K562 (cell line): ENCODE measurements around the gene CD160. TPM values are rescaled to one million over a fixed set of nuclear protein-coding genes. Genes with fewer than 3 reads are reported as not detected.

Source experiments
- ATAC-seq: fragments of 200-7000 bp; cut with Tn5 transposase; 3 replicates; pipeline ENCODE4 v1.9.1; 2020; ENCODE audit warnings: moderate library complexity
- BruUV-seq: library from RNA; stranded (reverse); fragments of 400-500 nt; replicated peaks from 2 replicates; lab custom pipeline; 2021; lab: Mats Ljungman, UMichigan
- CTCF ChIA-PET: fragments of 300-600 bp; formaldehyde crosslinking; extraction: SDS; loops from one replicate; lab custom pipeline; 2021; ENCODE audit warnings: low intra/inter-chr PET ratio; lab: Yijun Ruan, JAX
- POLR2A ChIA-PET: fragments of 300-600, 350-650 bp; sonication (Branson Sonifier 250); formaldehyde crosslinking; extraction: SDS; loops from one replicate; lab custom pipeline; 2021; ENCODE audit warnings: antibody characterized with exemption, inconsistent platforms; lab: Yijun Ruan, JAX
- DNase-seq, 4 experiments: peaks; one replicate each; pipeline versions ENCODE4 v3.0.0 to v3.0.0-alpha.2; 2011 to 2018; ENCODE audit warnings: low spot score in 3 of 4, mixed read lengths in 3 of 4; ENCODE audit errors: extremely low read depth in 1 of 4
- FAIRE-seq: peaks from 2 replicates; lab custom pipeline; 2011; peaks lifted over from hg19 to GRCh38; lab: Jason Lieb, UNC
- H2AFZ ChIP-seq: 2 replicates; pipeline ENCODE4 v1.6.0; 2011; ENCODE audit warnings: low read depth, low read length, control low read depth, inconsistent platforms
- H3K27ac ChIP-seq: fragments of 200-600 bp; 3 replicates; pipeline ENCODE4 v1.8.0; 2011; ENCODE audit warnings: low read depth, mild to moderate bottlenecking, control low read depth, inconsistent platforms, low read length, moderate library complexity, mixed read lengths; ENCODE audit errors: extremely low read depth
- H3K27me3 ChIP-seq, 2 experiments: fragments of 300-600 bp in 1 of 2; 2 replicates in 1 of 2; 3 replicates in 1 of 2; pipeline versions ENCODE4 v1.6.0 to v1.8.0; 2011; ENCODE audit warnings: inconsistent platforms in 2 of 2, low read length in 2 of 2, mild to moderate bottlenecking in 1 of 2, mixed read lengths in 1 of 2, moderate library complexity in 1 of 2; ENCODE audit not compliant: control insufficient read depth in 2 of 2, insufficient read depth in 2 of 2
- H3K36me3 ChIP-seq: fragments of 300-600 bp; 3 replicates; pipeline ENCODE4 v1.8.0; 2011; ENCODE audit warnings: mild to moderate bottlenecking, low read length, inconsistent platforms; ENCODE audit not compliant: control insufficient read depth, insufficient read depth
- H3K4me1 ChIP-seq, 2 experiments: fragments of 200-600 bp in 1 of 2; replicated peaks in 1 of 2; 2 replicates in 1 of 2; 3 replicates in 1 of 2; pipeline versions ENCODE4 v1.5.1 to v1.8.0; 2011; ENCODE audit warnings: inconsistent platforms in 2 of 2, low read length in 2 of 2, mild to moderate bottlenecking in 1 of 2, mixed read lengths in 1 of 2, moderate library complexity in 1 of 2; ENCODE audit not compliant: control insufficient read depth in 2 of 2, insufficient read depth in 2 of 2
- H3K4me2 ChIP-seq: 2 replicates; pipeline ENCODE4 v1.6.1; 2011; ENCODE audit warnings: low read length, control low read depth, inconsistent platforms, mixed read lengths; ENCODE audit not compliant: insufficient read depth
- H3K4me3 ChIP-seq: fragments of 200-600 bp; sonication (generic), shearing (Covaris generic); 2 replicates; pipeline ENCODE4 v1.5.1; 2016; ENCODE audit warnings: control low read depth, inconsistent platforms
- H3K79me2 ChIP-seq: fragments of 200-600 bp; 3 replicates; pipeline ENCODE4 v1.8.0; 2011; ENCODE audit warnings: low read length, inconsistent platforms; ENCODE audit not compliant: control insufficient read depth, insufficient read depth
- H3K9ac ChIP-seq, 2 experiments: 2 replicates each; pipeline versions ENCODE4 v1.6.0 to v1.6.1; 2011; ENCODE audit warnings: low read depth in 2 of 2, low read length in 2 of 2, control low read depth in 1 of 2, inconsistent platforms in 1 of 2, mild to moderate bottlenecking in 1 of 2, mixed read lengths in 1 of 2; ENCODE audit not compliant: insufficient read depth in 1 of 2
- H3K9me1 ChIP-seq: one replicate; pipeline ENCODE4 v1.6.0; 2011; ENCODE audit warnings: inconsistent platforms, mild to moderate bottlenecking, low read length, moderate library complexity; ENCODE audit not compliant: control insufficient read depth, insufficient read depth
- H3K9me3 ChIP-seq: replicated peaks from 2 replicates; pipeline ENCODE4 v1.5.1; 2011; ENCODE audit warnings: low read depth, low read length, inconsistent platforms; ENCODE audit not compliant: control insufficient read depth, insufficient read depth
- H4K20me1 ChIP-seq: replicated peaks from 2 replicates; pipeline ENCODE4 v1.6.1; 2011; ENCODE audit warnings: low read length, inconsistent platforms, mixed read lengths; ENCODE audit not compliant: control insufficient read depth, insufficient read depth
- ATF7 ChIP-seq: fragments of 450-650 bp; IDR thresholded peaks from 2 replicates; pipeline ENCODE4 v1.7.1; 2014; ENCODE audit warnings: mild to moderate bottlenecking, moderate library complexity
- CBX8 ChIP-seq: fragments of 200-600 bp; sonication (generic); IDR thresholded peaks from 2 replicates; pipeline ENCODE4 v1.6.1; 2012; ENCODE audit warnings: borderline replicate concordance, mixed run types, low read depth, mild to moderate bottlenecking, moderate library complexity, mixed read lengths, low read length, control low read depth, inconsistent platforms; ENCODE audit not compliant: poor library complexity, severe bottlenecking; ENCODE audit errors: extremely low read depth
- CEBPB ChIP-seq: fragments of 450-650 bp; IDR thresholded peaks from 2 replicates; pipeline ENCODE4 v1.6.1; 2016; ENCODE audit warnings: missing genetic modification characterization, missing compliant biosample characterization
- CEBPG ChIP-seq, 3 experiments: fragments of 200-800 bp in 1 of 3; sonication (Bioruptor generic) in 1 of 3; sonication (generic) in 1 of 3; formaldehyde crosslinking in 1 of 3; IDR thresholded peaks in 2 of 3; conservative IDR thresholded peaks in 1 of 3; 2 replicates each; pipeline versions ENCODE4 v1.6.1 to v1.8.0; 2016 to 2022; ENCODE audit warnings: missing compliant biosample characterization in 2 of 3, missing genetic modification characterization in 2 of 3, mild to moderate bottlenecking in 1 of 3, missing genetic modification reagents in 1 of 3
- GABPB1 ChIP-seq: sonication (generic); formaldehyde crosslinking; IDR thresholded peaks from 2 replicates; pipeline ENCODE4 v1.8.0; 2022; ENCODE audit warnings: mild to moderate bottlenecking, missing genetic modification reagents
- JUND ChIP-seq, 2 experiments: IDR thresholded peaks; 2 replicates in 1 of 2; 3 replicates in 1 of 2; pipeline ENCODE4 v1.6.1; 2011; ENCODE audit warnings: borderline replicate concordance in 2 of 2, low read depth in 2 of 2, low read length in 2 of 2, improper control_type of control experiment in 1 of 2, missing biosample characterization in 1 of 2, missing genetic modification characterization in 1 of 2, missing genetic modification reagents in 1 of 2
- MEIS2 ChIP-seq: fragments of 450-650 bp; IDR thresholded peaks from 2 replicates; pipeline ENCODE4 v1.6.1; 2014; ENCODE audit warnings: mild to moderate bottlenecking; ENCODE audit not compliant: partially characterized antibody
- PKNOX1 ChIP-seq: fragments of 450-650 bp; IDR thresholded peaks from 2 replicates; pipeline ENCODE4 v1.6.1; 2016
- THRA ChIP-seq: fragments of 450-650 bp; IDR thresholded peaks from 2 replicates; pipeline ENCODE4 v1.6.1; 2017; ENCODE audit warnings: mild to moderate bottlenecking, moderate library complexity
- TOE1 ChIP-seq, 2 experiments: fragments of 450-650 bp in 1 of 2; sonication (generic) in 1 of 2; formaldehyde crosslinking in 1 of 2; IDR thresholded peaks; 2 replicates each; pipeline versions ENCODE4 v1.7.1 to v1.8.0; 2016 to 2022; ENCODE audit warnings: borderline replicate concordance in 2 of 2, mild to moderate bottlenecking in 2 of 2, antibody characterized with exemption in 1 of 2, inconsistent platforms in 1 of 2, low read depth in 1 of 2, missing genetic modification reagents in 1 of 2, moderate library complexity in 1 of 2
- WGBS: fragments of 100-300 bp; shearing (Covaris generic); methylation state at CpG from one replicate; pipeline ENCODE4 v1.1.6; 2016; ENCODE audit warnings: low coverage, mixed read lengths; ENCODE audit not compliant: insufficient coverage; ENCODE audit errors: missing lambda C conversion rate; 5-methylcytosine and 5-hydroxymethylcytosine counted together
- in situ Hi-C: fragments of 300-500 bp; cut with MboI; formaldehyde crosslinking; loops from 4 replicates; pipeline ENCODE4 v1.15.0; 2018; ENCODE audit warnings: inconsistent platforms, mixed read lengths
- intact Hi-C: fragments of 100-400 bp; cut with micrococcal nuclease; formaldehyde crosslinking; loops from 2 replicates; pipeline ENCODE4 v1.14.2; 2022
- polyA plus RNA-seq, 8 experiments: library from polyadenylated mRNA; depleted of rRNA in 4 of 8; stranded (reverse) in 5 of 8; unstranded in 3 of 8; fragments of >200 nt; fragmentation: Nextera tagmentation in 2 of 8; fragmentation: Illumina TruSeq in 1 of 8; extraction: Ambion mirVana in 2 of 8; extraction: Trizol in 1 of 8; gene quantifications; 2 replicates each; pipeline versions ENCODE4 v1.2.1 to v1.2.3, GENCODE V29; 2011 to 2014; ENCODE audit warnings: inconsistent platforms in 1 of 8, missing spikeins in 1 of 8
- total RNA-seq, 7 experiments: library from RNA; depleted of rRNA in 6 of 7; stranded (reverse); fragments of >200 nt in 6 of 7; fragmentation: Illumina TruSeq in 2 of 7; extraction: Trizol in 2 of 7; gene quantifications; 2 replicates each; pipeline versions ENCODE4 v1.2.1 to v1.2.3, GENCODE V29; 2011 to 2021; ENCODE audit warnings: low replicate concordance in 1 of 7
- TF ChIP-seq, protein P1 (sequence below), 2 experiments: IDR thresholded peaks in 1 of 2; conservative IDR thresholded peaks in 1 of 2; 2 replicates each; pipeline ENCODE4 v1.6.1; 2016; ENCODE audit warnings: low read depth in 2 of 2, mild to moderate bottlenecking in 1 of 2, missing compliant biosample characterization in 1 of 2, missing genetic modification characterization in 1 of 2, moderate library complexity in 1 of 2

The CD160 gene
- total and polyA plus RNA-seq, 9 of the 15 experiments (the other 6 are each of a cell fraction or from before 2014, with no cell fraction given), result 0.01 TPM; not detected in 8

GRCh38 chr1:145692785-145693443 lies 26.4 kb upstream of the CD160 start:
- Histone ChIP-seq H3K4me3 (no peak overlapping the region), H3K27me3 (no peaks in the 10 kb centered on the region), H3K36me3 (no peaks in the 10 kb centered on the region), H3K4me2 (no peak overlapping the region), H4K20me1 (no peaks in the 10 kb centered on the region), H3K9me1 (no peaks in the 10 kb centered on the region), H2AFZ (no peak overlapping the region), H3K9ac (no peak overlapping the region), H3K27ac (no peak overlapping the region), H3K4me1 (peaks cover 3 to 7% of the 10 kb centered on the region in 2 experiments; a peak in 2 of 5 replicates), H3K9me3 (no peaks in the 10 kb centered on the region), H3K79me2 (no peaks in the 10 kb centered on the region)
- ChIA-PET POLR2A (interaction anchor here (1.1 kb wide), 1 partner anchor 9 kb away, joined by 3 read pairs; no protein-coding TSS in a partner anchor), CTCF (no interaction called here)
- WGBS, result 15% methylated on average over 11 of the region's 11 CpGs
- DNase-seq (no peak), ATAC-seq (peak; percentile 33; the same call in 1 of the 3 replicates), FAIRE-seq (no peak)
- intact Hi-C loops, result no loop called here
- no TSS peak for BruUV-seq
- in situ Hi-C loops, result no loop called here
- TF ChIP-seq ATF7, result peak; percentile 52
- no peak for TF ChIP-seq GABPB1 (CRISPR knock-in tag)
- peak; percentile 95 for TF ChIP-seq CEBPB (tag)
- TF ChIP-seq MEIS2, result peak; percentile 79
- no peak for TF ChIP-seq THRA
- peak; percentile 44; the same call in 1 of the 2 replicates for TF ChIP-seq CEBPG (CRISPR knock-in tag; IDR thresholded peaks at IDR 0.05)
- TF ChIP-seq CEBPG (tag; conservative IDR thresholded peaks at IDR 0.05 in 1 of 2, IDR thresholded peaks at IDR 0.05 in 1 of 2), result peak; percentile 76 to 81
- TF ChIP-seq, protein P1, sequence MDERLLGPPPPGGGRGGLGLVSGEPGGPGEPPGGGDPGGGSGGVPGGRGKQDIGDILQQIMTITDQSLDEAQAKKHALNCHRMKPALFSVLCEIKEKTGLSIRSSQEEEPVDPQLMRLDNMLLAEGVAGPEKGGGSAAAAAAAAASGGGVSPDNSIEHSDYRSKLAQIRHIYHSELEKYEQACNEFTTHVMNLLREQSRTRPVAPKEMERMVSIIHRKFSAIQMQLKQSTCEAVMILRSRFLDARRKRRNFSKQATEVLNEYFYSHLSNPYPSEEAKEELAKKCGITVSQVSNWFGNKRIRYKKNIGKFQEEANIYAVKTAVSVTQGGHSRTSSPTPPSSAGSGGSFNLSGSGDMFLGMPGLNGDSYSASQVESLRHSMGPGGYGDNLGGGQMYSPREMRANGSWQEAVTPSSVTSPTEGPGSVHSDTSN (CRISPR knock-in tag; IDR thresholded peaks at IDR 0.05; ENCODE audit: low read depth), result no peak
- TF ChIP-seq, protein P1 (tag; conservative IDR thresholded peaks at IDR 0.05; ENCODE audit: low read depth), result peak; percentile 82
- 0 out of 2 replicates have a peak, but pooled peaks have one; percentile 16 for TF ChIP-seq JUND (IDR thresholded peaks at IDR 0.05; ENCODE audit: borderline replicate concordance, low read depth, low read length)
- TF ChIP-seq JUND (tag; IDR thresholded peaks at IDR 0.05; ENCODE audit: borderline replicate concordance, low read depth, low read length), result no peak
- TF ChIP-seq PKNOX1, result peak; percentile 53
- no peak for TF ChIP-seq CBX8
- TF ChIP-seq TOE1 (IDR thresholded peaks at IDR 0.05; ENCODE audit: borderline replicate concordance), result no peak
- no peak for TF ChIP-seq TOE1 (CRISPR knock-in tag; IDR thresholded peaks at IDR 0.05; ENCODE audit: borderline replicate concordance, low read depth)
